HL-60 (cell line): ENCODE results near the gene TET3.

Experiments used
- POLR2AphosphoS5 ChIP-seq: IDR thresholded peaks from 2 replicates; pipeline ENCODE4 v1.6.1; 2012; ENCODE audit warnings: low read depth
- REST ChIP-seq: IDR thresholded peaks from 2 replicates; pipeline ENCODE4 v1.6.1; 2012; ENCODE audit warnings: low read depth; ENCODE audit not compliant: insufficient replicate concordance
- TF ChIP-seq, protein P1 (sequence below): IDR thresholded peaks from one replicate; pipeline ENCODE4 v1.5.1; 2011; ENCODE audit warnings: low read length, control low read depth, inconsistent platforms; ENCODE audit not compliant: insufficient read depth

GRCh38 chr2:74008761-74009395 lies 24.2 kb downstream of the TET3 start:
- TF ChIP-seq POLR2AphosphoS5 (no peak), REST (no peak)
- TF ChIP-seq, protein P1, sequence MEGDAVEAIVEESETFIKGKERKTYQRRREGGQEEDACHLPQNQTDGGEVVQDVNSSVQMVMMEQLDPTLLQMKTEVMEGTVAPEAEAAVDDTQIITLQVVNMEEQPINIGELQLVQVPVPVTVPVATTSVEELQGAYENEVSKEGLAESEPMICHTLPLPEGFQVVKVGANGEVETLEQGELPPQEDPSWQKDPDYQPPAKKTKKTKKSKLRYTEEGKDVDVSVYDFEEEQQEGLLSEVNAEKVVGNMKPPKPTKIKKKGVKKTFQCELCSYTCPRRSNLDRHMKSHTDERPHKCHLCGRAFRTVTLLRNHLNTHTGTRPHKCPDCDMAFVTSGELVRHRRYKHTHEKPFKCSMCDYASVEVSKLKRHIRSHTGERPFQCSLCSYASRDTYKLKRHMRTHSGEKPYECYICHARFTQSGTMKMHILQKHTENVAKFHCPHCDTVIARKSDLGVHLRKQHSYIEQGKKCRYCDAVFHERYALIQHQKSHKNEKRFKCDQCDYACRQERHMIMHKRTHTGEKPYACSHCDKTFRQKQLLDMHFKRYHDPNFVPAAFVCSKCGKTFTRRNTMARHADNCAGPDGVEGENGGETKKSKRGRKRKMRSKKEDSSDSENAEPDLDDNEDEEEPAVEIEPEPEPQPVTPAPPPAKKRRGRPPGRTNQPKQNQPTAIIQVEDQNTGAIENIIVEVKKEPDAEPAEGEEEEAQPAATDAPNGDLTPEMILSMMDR: no peak
